Measurements from ENCODE around the gene MSANTD1.

MSANTD1 gene

DNA sequence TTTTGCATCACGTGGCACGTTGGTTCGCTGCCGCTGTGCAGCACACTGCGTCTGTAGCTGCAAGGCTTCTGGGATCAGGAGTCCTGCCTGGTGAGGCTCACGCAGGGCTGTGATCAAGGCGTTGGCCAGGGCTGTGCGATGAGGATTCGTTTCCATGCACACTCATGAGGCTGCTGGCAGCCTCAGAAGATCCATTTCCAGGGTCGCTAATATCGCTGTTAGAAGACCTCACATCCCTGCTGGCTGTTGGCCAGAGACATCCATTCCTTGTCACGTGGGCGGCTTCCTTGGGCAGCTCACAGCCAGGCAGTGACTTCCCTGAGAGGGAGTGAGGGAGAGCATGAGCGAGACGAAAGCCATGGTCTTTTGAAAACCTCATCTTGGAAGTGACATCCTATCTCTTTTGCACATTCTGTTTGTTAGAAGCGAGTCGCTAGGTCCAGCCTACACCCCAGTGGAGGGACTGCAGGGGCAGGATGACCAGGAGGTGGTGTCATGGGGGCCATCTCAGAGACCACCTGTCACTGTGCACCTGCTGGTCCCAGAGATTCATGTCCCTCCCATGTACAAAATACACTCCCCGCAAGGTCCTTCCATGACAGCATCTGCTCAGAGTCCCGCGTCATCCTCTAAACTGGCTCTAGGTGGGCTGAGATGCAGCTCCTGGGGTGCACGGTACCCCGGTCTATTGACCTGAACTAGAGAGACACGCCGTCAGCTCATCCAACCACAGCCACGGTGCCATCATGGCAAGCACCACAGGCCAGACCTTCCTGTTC lies 56.1 kb downstream of the MSANTD1 start:
- FAIRE-seq, result no peak

DNA sequence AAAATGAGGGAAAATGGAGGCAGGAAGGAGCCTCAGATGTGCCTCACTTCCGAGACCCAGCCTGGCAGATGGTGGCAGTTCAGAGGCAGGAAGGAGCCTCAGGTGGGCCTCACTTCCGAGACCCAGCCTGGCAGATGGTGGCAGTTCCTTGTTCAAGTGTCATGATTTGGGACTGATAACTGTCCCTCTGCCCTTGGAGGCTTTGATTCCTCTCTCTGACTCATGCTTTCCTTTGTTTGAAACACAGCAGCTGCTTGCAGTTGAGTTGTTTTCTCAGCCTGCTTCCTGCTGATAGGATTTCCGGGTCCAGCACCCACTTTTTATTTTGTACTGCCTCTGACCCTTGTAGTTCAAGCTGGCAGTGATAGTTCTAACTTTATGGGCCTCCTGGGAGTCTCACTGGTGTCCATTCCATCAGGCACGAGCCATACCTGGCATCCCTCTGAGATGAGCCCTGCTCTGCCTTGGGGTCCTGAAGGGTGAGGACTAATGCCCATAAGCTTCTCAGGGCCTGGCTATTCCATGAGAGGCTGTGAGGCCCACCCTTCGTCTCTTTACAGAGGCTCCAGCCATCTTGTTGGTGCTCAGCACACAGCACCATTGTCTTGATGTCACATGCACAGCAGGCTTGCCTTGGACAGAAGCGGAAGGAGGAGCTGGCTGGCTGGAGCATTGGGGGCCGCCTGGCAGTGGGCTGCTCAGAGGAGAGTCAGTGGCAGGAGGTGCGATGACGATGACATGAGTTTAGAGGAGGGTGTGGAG lies 56.8 kb downstream of the MSANTD1 start:
- no peak for FAIRE-seq

All from colon (tissue), 2 donors.